Hematopoietic multipotent progenitor cell treated with erythropoietin and hydrocortisone succinate and interleukin-3 and kit ligand, for 8 days (in vitro differentiated cells): Measurements from ENCODE around the gene PPM1E.
"Not testable (repeated sequence)": the region's sequence is repeated elsewhere in the genome, so short reads cannot be mapped to it uniquely, and the experiment has no call there.

Experiments
- DNase-seq: peaks from one replicate; pipeline ENCODE4 v3.0.0-alpha.2; 2015

The PPM1E gene

DNA sequence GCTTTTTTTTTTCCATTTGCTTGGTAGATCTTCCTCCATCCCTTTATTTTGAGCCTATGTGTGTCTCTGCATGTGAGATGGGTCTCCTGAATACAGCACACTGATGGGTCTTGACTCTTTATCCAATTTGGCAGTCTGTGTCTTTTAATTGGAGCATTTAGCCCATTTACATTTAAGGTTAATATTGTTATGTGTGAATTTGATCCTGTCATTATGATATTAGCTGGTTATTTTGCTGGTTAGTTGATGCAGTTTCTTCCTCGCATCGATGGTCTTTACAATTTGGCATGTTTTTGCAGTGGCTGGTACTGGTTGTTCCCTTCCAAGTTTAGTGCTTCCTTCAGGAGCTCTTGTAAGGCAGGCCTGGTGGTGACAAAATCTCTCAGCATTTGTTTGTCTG is 94.5 kb downstream of the PPM1E start:
- DNase-seq = not testable (repeated sequence)

DNA sequence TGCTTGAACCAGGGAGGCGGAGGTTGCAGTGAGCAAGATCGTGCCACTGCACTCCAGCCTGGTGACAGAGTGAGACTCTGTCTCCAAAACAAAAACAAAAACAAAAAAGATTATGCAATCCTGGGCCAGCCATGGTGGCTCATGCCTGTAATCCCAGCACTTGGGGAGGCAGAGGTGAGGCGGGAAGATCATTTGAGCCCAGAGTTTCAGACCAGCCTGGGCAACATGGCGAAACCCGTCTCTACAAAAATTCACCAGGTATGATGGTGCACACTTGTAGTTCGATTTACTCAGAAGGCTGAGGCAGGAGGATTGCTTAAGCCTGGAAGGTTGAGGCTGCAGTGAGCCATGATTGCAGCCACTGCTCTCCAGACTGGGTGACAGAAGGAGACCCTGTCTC is 109.6 kb downstream of the PPM1E start:
- DNase-seq = no peak

DNA sequence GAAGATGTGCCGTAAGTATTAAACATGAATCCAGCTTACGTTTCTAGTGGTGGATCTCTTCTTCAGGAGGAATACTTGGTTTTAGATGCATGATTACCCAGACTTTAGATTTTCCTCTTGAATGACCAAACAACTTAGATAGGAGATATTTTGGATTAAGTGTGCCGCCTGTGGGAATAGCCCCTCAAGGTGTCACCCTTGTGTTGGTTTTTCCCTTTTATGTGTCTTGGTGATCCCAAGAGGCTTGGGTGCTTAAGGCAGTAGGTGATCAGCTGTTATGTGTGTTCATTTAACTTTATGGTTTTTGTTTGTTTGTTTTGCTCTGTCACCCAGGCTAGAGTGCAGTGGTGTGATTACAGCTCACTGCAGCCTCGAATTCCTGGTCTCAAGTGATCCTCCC is 115.1 kb downstream of the PPM1E start:
- DNase-seq = peak; percentile 5

GRCh38 chr17:58873926-58874325 is 118.3 kb downstream of the PPM1E start:
- DNase-seq = no peak

DNA sequence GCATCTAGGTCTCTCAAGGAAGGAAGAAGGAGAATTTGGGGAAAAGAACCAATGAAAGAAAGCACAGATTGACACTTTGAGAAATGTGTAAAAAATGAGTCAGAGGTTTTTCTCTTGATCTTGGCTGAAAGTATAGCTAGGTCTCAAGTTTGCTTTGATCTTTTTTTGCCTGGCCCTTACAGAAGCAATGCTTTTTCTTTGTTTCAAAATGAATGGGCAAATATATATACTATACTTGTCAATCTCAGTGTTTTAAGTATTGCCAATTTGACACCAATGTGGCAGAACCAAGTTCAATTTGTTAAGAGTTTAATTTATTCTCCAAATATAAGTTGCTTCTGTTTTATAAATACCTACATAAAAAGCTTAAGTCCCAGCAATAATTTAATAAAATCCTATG is 119.6 kb downstream of the PPM1E start:
- DNase-seq = no peak

GRCh38 chr17:58884161-58884560 is 128.5 kb downstream of the PPM1E start:
- no peak for DNase-seq

- DNase-seq = no peak
Measured at GRCh38 chr17:58886514-58886913, 130.9 kb downstream of the PPM1E start.

DNA sequence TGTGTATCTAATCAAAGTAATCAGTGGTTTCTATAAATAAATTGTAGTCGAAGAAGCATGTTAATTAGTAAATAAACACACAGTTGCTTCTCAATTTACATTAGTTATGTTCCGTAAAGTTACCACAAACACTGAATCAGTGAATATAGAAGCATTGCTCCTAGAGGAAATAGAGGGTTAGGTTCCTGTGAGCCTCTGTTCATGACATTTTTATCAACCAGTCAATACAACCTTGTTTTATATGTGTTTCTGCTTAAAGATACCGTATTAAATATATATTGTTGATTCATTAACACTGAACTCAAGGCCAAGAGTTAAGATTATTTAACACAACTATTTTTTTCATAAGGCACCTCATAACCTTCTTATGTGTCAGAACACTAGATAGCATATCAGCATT is 134.3 kb downstream of the PPM1E start:
- no peak for DNase-seq

DNA sequence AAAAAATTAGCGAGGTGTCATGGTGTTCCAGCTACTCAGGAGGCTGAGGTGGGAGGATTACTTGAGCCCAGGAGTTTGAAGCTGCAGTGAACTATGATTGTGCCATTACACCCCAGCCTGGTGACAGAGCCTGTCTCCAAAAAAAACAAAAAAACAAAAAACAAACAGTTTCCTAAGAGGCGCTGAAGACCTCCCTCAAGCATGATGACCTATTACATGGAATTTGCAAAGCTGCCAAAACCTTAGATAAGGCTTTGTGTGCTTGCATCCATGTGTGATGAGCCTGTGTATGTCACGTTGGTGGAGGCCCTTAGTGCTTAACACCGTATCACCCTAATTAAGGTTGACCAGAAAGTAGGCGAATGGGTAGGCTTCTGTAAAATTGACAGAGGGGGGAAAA is 143.5 kb downstream of the PPM1E start:
- no peak for DNase-seq

DNA sequence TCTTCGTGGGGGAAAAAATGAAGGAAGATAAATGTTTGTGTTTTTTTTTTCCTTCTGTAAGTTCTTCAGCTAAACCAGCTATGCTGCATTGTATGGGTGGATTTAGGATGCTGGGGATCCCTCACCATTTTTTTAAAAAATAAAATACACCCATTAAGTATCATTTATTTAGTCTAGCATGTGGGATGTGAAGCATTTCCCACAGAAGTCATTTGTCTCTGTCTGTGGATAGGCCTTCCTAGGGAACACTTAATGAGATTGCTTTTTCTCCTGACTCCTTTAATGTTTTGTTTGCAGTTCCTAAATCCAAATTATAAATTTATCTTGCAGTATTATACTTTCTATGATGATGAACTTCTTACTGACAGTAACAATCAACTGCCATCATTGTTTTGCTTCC is 146.7 kb downstream of the PPM1E start:
- no peak for DNase-seq

DNA sequence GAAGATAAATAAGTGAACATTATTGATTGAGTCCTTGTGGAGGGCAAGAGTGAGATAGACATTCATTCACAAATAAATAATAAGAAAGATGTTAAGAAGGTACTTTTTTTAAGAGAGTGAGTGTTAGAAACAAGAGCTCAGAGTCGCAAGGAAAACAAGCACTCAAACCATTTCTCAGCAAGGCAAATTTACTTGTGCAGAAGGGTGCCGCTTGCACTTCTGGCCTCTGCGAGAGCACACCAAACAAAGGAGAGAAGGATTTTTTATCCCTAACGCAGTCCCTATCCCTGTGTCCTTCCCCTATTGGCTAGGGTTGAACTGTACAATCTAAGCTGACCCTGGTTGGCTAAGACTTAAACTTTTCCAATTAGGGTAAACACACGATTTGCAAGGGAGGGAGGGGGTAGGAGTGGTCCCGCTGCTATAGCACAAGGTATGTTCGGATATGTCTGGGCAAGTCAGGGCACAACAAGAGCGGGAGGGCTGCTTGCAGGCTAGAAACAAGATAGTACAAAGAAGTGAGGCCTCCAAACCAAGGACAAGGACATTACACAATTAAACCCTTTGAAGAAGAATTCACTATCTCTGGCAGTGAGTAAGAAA is 156.2 kb downstream of the PPM1E start:
- no peak for DNase-seq

- DNase-seq = no peak
Measured at GRCh38 chr17:58913552-58913951, 157.9 kb downstream of the PPM1E start.

- no peak for DNase-seq
Measured at GRCh38 chr17:58913971-58914769, 158.5 kb downstream of the PPM1E start.

DNA sequence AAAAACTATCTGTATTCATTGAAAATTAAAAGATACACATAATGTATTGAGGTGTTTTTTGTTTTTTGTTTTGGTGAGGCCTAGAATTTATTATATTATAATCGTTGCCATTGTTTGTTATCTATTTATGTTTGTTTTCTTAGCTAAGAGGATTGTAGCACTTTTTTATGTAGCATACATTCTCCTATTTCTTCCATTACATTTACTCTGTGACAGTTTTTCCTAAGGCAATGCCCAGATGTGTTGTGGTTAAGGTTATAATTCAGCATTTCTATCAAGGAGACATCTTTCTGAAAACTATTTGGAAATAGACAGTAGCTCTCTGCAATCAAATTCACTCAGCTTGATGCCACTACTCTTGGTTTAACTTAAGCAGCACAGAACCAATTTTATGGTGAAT is 161.6 kb downstream of the PPM1E start:
- DNase-seq = no peak

DNA sequence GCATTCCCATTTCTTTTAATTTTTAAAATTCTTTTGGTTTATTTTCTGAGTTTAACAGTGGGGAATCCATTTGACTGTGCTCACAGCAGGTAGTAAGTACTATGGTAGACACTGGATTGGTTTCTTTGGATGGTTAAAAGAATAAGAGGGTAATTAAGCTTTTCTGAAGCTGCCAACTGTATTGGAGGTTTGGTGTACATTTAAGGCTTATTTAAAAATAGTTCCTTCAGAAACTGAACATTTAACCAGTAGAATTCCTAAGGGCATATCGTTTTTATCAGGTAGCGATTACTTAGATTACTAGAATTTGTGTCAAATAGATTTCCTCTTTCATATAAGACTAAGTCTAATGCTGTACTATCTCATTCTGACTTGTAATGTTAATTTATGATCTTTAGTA is 162.4 kb downstream of the PPM1E start:
- DNase-seq = no peak

GRCh38 chr17:58918884-58919283 is 163.2 kb downstream of the PPM1E start:
- no peak for DNase-seq

DNA sequence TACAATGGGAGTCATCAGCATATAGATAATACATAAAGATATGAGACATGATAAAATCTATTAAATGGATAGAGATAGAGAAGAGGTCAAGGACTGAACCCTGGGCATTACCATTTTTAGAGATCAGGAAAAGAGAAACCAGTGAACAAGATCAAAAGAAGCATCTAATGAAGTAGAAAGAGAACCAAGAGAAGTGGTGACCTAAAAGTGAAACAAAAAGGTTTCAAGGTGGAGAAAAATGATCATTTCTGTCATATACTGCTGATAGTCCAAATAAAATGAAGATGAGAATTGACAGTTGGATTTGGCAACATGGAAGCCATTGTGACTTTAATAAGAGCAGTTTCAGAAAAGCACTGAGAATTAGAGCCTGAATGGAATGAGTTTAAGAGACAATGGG is 165.1 kb downstream of the PPM1E start:
- no peak for DNase-seq

DNA sequence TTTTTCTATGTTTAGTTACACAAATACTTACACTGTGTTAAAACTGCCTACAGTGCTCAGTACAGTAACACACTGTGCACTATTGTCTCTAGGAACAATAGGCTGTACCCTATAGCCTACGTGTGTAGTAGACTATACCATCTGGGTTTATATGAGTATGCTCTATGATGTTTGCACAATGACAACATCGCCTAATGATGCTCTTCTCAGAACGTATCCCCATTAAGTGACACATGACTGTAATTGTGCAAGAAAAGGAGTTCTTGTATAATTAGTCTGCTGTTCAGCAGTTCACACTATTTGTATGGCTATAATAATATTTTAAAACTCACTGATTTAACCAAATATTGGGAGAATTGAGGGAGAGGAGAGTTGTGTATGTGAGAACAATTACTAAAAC is 177.3 kb downstream of the PPM1E start:
- DNase-seq = no peak

DNA sequence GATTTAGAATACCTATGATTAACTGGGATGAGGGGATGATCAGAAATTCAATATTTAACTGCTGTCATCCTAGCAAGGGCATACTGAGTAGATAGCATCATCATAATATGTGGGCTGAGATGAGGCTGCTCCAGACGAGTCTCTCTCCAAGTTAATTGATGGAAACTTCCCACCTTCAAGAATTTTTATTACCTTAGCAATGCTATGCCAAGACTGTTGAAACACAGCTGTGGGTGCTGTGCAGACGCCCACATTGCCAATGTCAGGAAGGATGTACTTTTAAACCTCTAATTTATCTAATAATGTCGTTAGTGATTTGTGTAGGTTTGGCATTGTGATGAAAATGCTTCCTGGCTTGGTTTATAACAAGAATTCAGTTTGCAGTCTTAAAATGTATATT is 180.6 kb downstream of the PPM1E start:
- DNase-seq = no peak

DNA sequence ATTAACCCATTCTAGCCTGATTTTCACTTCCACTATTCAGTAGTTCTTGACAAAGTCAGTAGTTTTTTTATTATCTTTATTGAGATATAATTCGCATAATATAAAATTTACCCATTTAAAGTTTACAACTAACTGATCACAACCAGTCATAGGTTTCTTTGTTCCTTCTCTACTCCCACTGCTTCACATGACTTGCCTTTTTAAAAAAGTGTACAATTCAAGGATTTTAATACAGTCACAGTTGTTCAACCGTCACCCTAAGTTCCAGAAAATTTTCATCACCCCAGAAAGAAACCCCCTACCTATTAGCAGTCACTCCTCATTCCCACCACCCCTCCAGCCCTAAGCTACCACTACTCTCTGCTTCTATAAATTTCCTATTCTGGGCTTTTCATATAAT is 188.5 kb downstream of the PPM1E start:
- DNase-seq = no peak

GRCh38 chr17:58947411-58947810 is 191.8 kb downstream of the PPM1E start:
- no peak for DNase-seq

- DNase-seq = no peak
Measured at GRCh38 chr17:58947824-58948223, 192.2 kb downstream of the PPM1E start.

- DNase-seq = not testable (repeated sequence)
Measured at GRCh38 chr17:58954358-58954757, 198.7 kb downstream of the PPM1E start.

DNA sequence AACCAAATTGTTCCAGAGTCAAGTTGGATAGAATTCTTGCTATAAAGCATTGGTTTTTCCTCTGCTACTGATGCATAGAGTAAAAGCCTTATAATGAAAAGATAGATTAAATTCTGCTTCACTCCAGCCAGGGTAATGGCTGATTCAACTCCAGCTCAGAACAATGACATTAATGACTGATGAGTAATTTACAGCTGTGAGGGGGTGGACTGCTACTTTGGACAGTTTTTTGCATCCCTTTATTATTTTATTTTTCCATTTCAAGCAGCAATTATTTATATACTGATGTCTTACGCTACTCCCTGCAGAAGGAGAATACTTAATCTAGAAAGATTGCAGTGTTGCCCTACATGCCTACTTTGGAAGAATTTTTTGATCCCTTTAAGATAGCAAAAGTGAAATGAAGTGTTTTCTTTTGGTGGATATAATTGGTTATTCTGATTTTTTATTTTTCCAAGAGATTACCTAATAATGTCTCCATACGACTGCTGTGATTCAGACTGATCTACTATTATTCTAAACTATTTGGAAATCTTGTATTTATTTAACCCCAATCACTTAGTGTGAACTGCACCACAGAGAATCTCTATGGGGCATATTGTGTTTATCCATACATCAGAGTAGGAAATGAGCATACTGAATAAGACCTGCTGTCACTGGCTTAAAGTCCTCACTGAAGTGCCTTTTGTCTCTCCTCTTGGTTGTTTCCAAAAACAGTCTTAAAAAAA is 201.5 kb downstream of the PPM1E start:
- DNase-seq = no peak
